DND-41 (cell line): ENCODE results near the gene SLC16A3.

Source experiments
- CTCF ChIP-seq: IDR thresholded peaks from 2 replicates; pipeline ENCODE4 v1.5.1; 2012; ENCODE audit warnings: borderline replicate concordance, low read length, moderate library complexity, mild to moderate bottlenecking; ENCODE audit not compliant: poor library complexity, severe bottlenecking; ENCODE audit errors: extremely low read depth
- EZH2 ChIP-seq: IDR thresholded peaks from 3 replicates; pipeline ENCODE4 v1.6.1; 2012; ENCODE audit warnings: borderline replicate concordance, low read depth, mild to moderate bottlenecking, moderate library complexity, low read length, inconsistent platforms; ENCODE audit not compliant: severe bottlenecking

GRCh38 chr17:82287013-82287867 is 58.4 kb downstream of the SLC16A3 start:
- TF ChIP-seq EZH2 (no peak), CTCF (no peak)
